GM12878 (cell line): ENCODE results near the gene EEF2K. TPM values are rescaled to one million over a fixed set of nuclear protein-coding genes. Genes with fewer than 3 reads are reported as not detected.

Experiments
- ATAC-seq: fragments of 200-7000 bp; cut with Tn5 transposase; 3 replicates; pipeline ENCODE4 v1.9.1; 2020; ENCODE audit warnings: mild to moderate bottlenecking, moderate library complexity
- BruUV-seq: library from RNA; stranded (reverse); fragments of 400-500 nt; replicated peaks from 2 replicates; lab custom pipeline; 2021; lab: Mats Ljungman, UMichigan
- CTCF ChIA-PET: fragments of 300-600 bp; sonication (Branson Sonifier 250); formaldehyde crosslinking; extraction: SDS; loops from one replicate; lab custom pipeline; 2021; ENCODE audit warnings: inconsistent platforms; lab: Yijun Ruan, JAX
- POLR2A ChIA-PET: fragments of 350-600 bp; formaldehyde crosslinking; extraction: SDS; loops from one replicate; lab custom pipeline; 2021; ENCODE audit warnings: inconsistent platforms; lab: Charles Lee
- RAD21 ChIA-PET: fragments of 300-600 bp; sonication (Branson Sonifier 250); formaldehyde crosslinking; loops from one replicate; lab custom pipeline; 2023; ENCODE audit warnings: antibody characterized with exemption; ENCODE audit not compliant: unreplicated experiment; lab: Charles Lee
- SMC1A ChIA-PET: fragments of 300-600 bp; sonication (Branson Sonifier 250); formaldehyde crosslinking; loops from one replicate; lab custom pipeline; 2023; ENCODE audit not compliant: unreplicated experiment, uncharacterized antibody; lab: Charles Lee
- DNase-seq: peaks from one replicate; pipeline ENCODE4 v3.0.0-alpha.2; 2011; ENCODE audit warnings: low read depth, low spot score
- FAIRE-seq: peaks from 3 replicates; lab custom pipeline; 2011; peaks lifted over from hg19 to GRCh38; lab: Jason Lieb, UNC
- H2AFZ ChIP-seq: 2 replicates; pipeline ENCODE4 v1.6.0; 2011; ENCODE audit warnings: low read depth, low read length, control low read depth; ENCODE audit not compliant: control insufficient read depth
- H3K27ac ChIP-seq: 2 replicates; pipeline ENCODE4 v1.5.1; 2011; ENCODE audit warnings: control low read depth; ENCODE audit not compliant: control insufficient read depth, insufficient read depth
- H3K27me3 ChIP-seq, 2 experiments: replicated peaks in 1 of 2; 2 replicates each; pipeline versions ENCODE4 v1.6.0 to v1.6.1; 2011; ENCODE audit warnings: low read length in 1 of 2; ENCODE audit not compliant: control insufficient read depth in 2 of 2, insufficient read depth in 2 of 2
- H3K36me3 ChIP-seq, 2 experiments: 2 replicates each; pipeline ENCODE4 v1.5.1; 2011; ENCODE audit warnings: low read length in 1 of 2; ENCODE audit not compliant: control insufficient read depth in 2 of 2, insufficient read depth in 2 of 2
- H3K4me1 ChIP-seq: 2 replicates; pipeline ENCODE4 v1.6.1; 2011; ENCODE audit warnings: mild to moderate bottlenecking, low read length, moderate library complexity, mixed read lengths; ENCODE audit not compliant: control insufficient read depth, insufficient read depth
- H3K4me2 ChIP-seq: 2 replicates; pipeline ENCODE4 v1.6.0; 2011; ENCODE audit warnings: control low read depth; ENCODE audit not compliant: control insufficient read depth, insufficient read depth
- H3K4me3 ChIP-seq: fragments of 200-600 bp; sonication (generic); 2 replicates; pipeline ENCODE4 v1.5.1; 2016
- H3K79me2 ChIP-seq: 2 replicates; pipeline ENCODE4 v1.6.0; 2011; ENCODE audit warnings: low read length; ENCODE audit not compliant: control insufficient read depth, insufficient read depth
- H3K9ac ChIP-seq: 2 replicates; pipeline ENCODE4 v1.8.0; 2011; ENCODE audit warnings: low read length, control low read depth, mixed read lengths; ENCODE audit not compliant: control insufficient read depth, insufficient read depth
- H3K9me3 ChIP-seq: replicated peaks from 3 replicates; pipeline ENCODE4 v1.5.1; 2011; ENCODE audit warnings: mild to moderate bottlenecking, low read length; ENCODE audit not compliant: control insufficient read depth, insufficient read depth
- H4K20me1 ChIP-seq: 2 replicates; pipeline ENCODE4 v1.6.0; 2011; ENCODE audit not compliant: control insufficient read depth, insufficient read depth
- CBFB ChIP-seq: IDR thresholded peaks from 2 replicates; pipeline ENCODE4 v1.6.1; 2016; ENCODE audit warnings: antibody characterized with exemption, low read depth
- CTCF ChIP-seq, 3 experiments: IDR thresholded peaks in 2 of 3; conservative IDR thresholded peaks in 1 of 3; 2 replicates each; pipeline ENCODE4 v1.5.1; 2011; ENCODE audit warnings: low read depth in 3 of 3, low read length in 3 of 3, mild to moderate bottlenecking in 3 of 3, control low read depth in 2 of 3, moderate library complexity in 2 of 3, inconsistent platforms in 1 of 3, mixed read lengths in 1 of 3; ENCODE audit not compliant: control insufficient read depth in 2 of 3, insufficient read depth in 1 of 3; ENCODE audit errors: extremely low read depth in 1 of 3
- ETV6 ChIP-seq, 2 experiments: fragments of 450-650 bp in 1 of 2; IDR thresholded peaks in 1 of 2; conservative IDR thresholded peaks in 1 of 2; 2 replicates each; pipeline ENCODE4 v1.6.1; 2014; ENCODE audit warnings: antibody characterized with exemption in 1 of 2, borderline replicate concordance in 1 of 2, low read depth in 1 of 2, mild to moderate bottlenecking in 1 of 2, moderate library complexity in 1 of 2
- GATAD2B ChIP-seq: fragments of 450-650 bp; conservative IDR thresholded peaks from 2 replicates; pipeline ENCODE4 v1.6.1; 2017; ENCODE audit warnings: low read depth, mild to moderate bottlenecking, moderate library complexity
- HDGF ChIP-seq: fragments of 450-650 bp; IDR thresholded peaks from 2 replicates; pipeline ENCODE4 v1.6.1; 2016; ENCODE audit warnings: antibody characterized with exemption
- MYC ChIP-seq: IDR thresholded peaks from 2 replicates; pipeline ENCODE4 v1.6.1; 2011; ENCODE audit warnings: mild to moderate bottlenecking, low read length, moderate library complexity, inconsistent platforms; ENCODE audit not compliant: insufficient read depth, insufficient replicate concordance, insufficient read length, severe bottlenecking
- SIN3A ChIP-seq: IDR thresholded peaks from 2 replicates; pipeline ENCODE4 v1.6.1; 2012; ENCODE audit warnings: low read depth, low read length, improper control_type of control experiment
- STAT1 ChIP-seq: fragments of 450-650 bp; conservative IDR thresholded peaks from 2 replicates; pipeline ENCODE4 v1.6.1; 2014; ENCODE audit warnings: antibody characterized with exemption, mild to moderate bottlenecking
- TBL1XR1 ChIP-seq: IDR thresholded peaks from 2 replicates; pipeline ENCODE4 v1.6.1; 2012; ENCODE audit warnings: low read depth, low read length, improper control_type of control experiment
- TCF3 ChIP-seq: IDR thresholded peaks from 2 replicates; pipeline ENCODE4 v1.6.1; 2012; ENCODE audit warnings: low read depth, mild to moderate bottlenecking, low read length, borderline replicate concordance; ENCODE audit not compliant: insufficient read depth
- ZBTB33 ChIP-seq: fragments of 450-650 bp; IDR thresholded peaks from 2 replicates; pipeline ENCODE4 v1.6.1; 2017; ENCODE audit warnings: mild to moderate bottlenecking
- ZNF24 ChIP-seq: fragments of 450-650 bp; IDR thresholded peaks from 2 replicates; pipeline ENCODE4 v1.6.1; 2017; ENCODE audit warnings: antibody characterized with exemption, mild to moderate bottlenecking
- ZNF622 ChIP-seq: fragments of 450-650 bp; IDR thresholded peaks from 2 replicates; pipeline ENCODE4 v1.6.1; 2017; ENCODE audit warnings: mild to moderate bottlenecking, inconsistent platforms
- WGBS: methylation state at CpG from one replicate; pipeline ENCODE4 v1.1.6; 2016; ENCODE audit warnings: low lambda C conversion rate; ENCODE audit not compliant: insufficient replicate concordance, insufficient coverage; ENCODE audit errors: missing lambda C conversion rate; 5-methylcytosine and 5-hydroxymethylcytosine counted together
- in situ Hi-C: fragments of 300-500 bp; cut with MboI; formaldehyde crosslinking; loops from 9 replicates; pipeline ENCODE4 v1.14.3; 2018; ENCODE audit warnings: mixed read lengths
- intact Hi-C: fragments of 100-400 bp; cut with micrococcal nuclease; formaldehyde crosslinking; loops from one replicate; pipeline ENCODE4 v1.14.2; 2022; ENCODE audit not compliant: unreplicated experiment
- polyA plus RNA-seq, 11 experiments: library from polyadenylated mRNA; depleted of rRNA in 4 of 11; unstranded in 6 of 11; stranded (reverse) in 5 of 11; fragments of >200 nt; fragmentation: Nextera tagmentation in 4 of 11; fragmentation: Illumina TruSeq in 1 of 11; extraction: Ambion mirVana in 4 of 11; extraction: Trizol in 1 of 11; gene quantifications; 1 replicate in 1 of 11; 2 replicates in 10 of 11; pipeline versions ENCODE4 v1.2.1 to v1.2.3, GENCODE V29; 2011 to 2016; ENCODE audit warnings: inconsistent platforms in 2 of 11, missing spikeins in 2 of 11, low read depth in 1 of 11
- total RNA-seq, 4 experiments: library from RNA; depleted of rRNA in 3 of 4; stranded (reverse); fragments of >200 nt in 3 of 4; fragmentation: Illumina TruSeq in 1 of 4; extraction: Trizol in 1 of 4; gene quantifications; 2 replicates each; pipeline versions ENCODE4 v1.2.1 to v1.2.3, GENCODE V29; 2013 to 2021
- TF ChIP-seq, protein P1 (sequence below): fragments of 450-650 bp; IDR thresholded peaks from 2 replicates; pipeline ENCODE4 v1.6.1; 2017; ENCODE audit warnings: low read depth, mild to moderate bottlenecking, moderate library complexity
- TF ChIP-seq, protein P2 (sequence below): IDR thresholded peaks from 2 replicates; pipeline ENCODE4 v1.6.1; 2012; ENCODE audit warnings: low read depth, low read length, improper control_type of control experiment

Gene EEF2K
- total and polyA plus RNA-seq, 10 of the 15 experiments (the other 5 are each of a cell fraction or from before 2014, with no cell fraction given): 2.0 to 29.6 (median 12.2) TPM

DNA sequence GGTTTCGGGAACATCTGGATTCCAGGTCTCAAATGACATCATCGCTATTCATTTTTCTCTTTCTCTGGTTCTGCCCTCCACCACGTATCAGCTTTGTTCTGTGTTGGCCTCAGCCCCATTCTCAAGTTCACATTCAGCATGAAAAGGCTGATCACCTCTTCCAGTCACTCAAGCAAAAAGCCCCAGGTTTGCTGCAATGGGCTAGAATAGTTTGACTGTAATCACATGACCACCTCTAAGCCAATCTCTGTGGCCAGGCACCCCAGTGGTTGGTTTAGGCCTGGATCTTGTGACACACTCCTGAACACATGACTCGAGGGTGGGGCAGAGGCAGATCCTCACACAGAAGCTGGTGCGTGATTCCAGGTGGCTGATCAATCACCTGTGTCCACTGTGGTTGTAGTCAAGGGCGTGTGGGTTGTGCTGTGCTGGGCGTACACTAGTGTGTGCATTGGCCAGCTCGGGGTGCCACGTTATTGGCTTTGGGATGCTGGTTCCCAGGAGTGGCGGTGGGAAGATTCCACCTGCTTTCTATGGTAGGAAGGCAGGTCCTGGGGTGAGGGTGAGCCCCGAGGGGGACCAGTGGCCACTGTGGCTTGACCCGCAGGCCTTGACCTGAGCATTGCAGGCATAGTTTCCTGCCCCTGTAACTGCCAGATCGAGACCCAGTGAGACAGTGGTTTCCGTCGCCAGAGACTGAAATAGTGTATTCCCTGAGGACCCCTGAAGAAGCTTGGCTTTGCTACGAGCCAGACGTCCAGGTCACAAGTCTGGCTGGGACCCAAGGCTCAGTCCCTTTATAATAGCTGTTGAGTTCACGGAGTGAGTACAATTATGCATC is 12.0 kb downstream of the EEF2K start:
- Histone ChIP-seq H3K27me3 (no peaks in the 10 kb centered on the region), H3K4me3 (peak overlapping the region; percentile 51; the same call in 1 of the 2 replicates), H3K36me3 (peaks cover 8 to 11% of the 10 kb centered on the region in 2 experiments), H3K4me2 (peak overlapping the region; percentile 61), H3K79me2 (peaks cover 38% of the 10 kb centered on the region), H3K9me3 (no peaks in the 10 kb centered on the region), H4K20me1 (no peaks in the 10 kb centered on the region), H3K4me1 (peaks cover 12% of the 10 kb centered on the region), H2AFZ (peak overlapping the region; percentile 22), H3K27ac (peak overlapping the region; percentile 54), H3K9ac (peak overlapping the region; percentile 7; the same call in 1 of the 2 replicates)
- SMC1A ChIA-PET: interaction anchor here (0.8 to 8.2 kb wide), 7 partner anchors 10 to 82 kb away, joined by 3 to 83 read pairs (median 4); partner anchors contain the start of gene EEF2K
- RAD21 ChIA-PET: interaction anchor here (0.6 to 3.6 kb wide), 5 partner anchors 10 to 82 kb away, joined by 3 to 24 read pairs (median 4); partner anchors contain the start of gene EEF2K
- DNase-seq (peak; percentile 83), ATAC-seq (peak; percentile 99), FAIRE-seq (peak; percentile 85)
- intact Hi-C loops: no loop called here
- WGBS: 11% methylated on average over 18 of the region's 18 CpGs
- POLR2A ChIA-PET: interaction anchor here (0.5 to 4.0 kb wide), 5 partner anchors 10 to 227 kb away, joined by 4 to 21 read pairs (median 6); partner anchors contain the start of gene EEF2K
- BruUV-seq: no TSS peak
- CTCF ChIA-PET: interaction anchor here (0.7 to 4.6 kb wide), 9 partner anchors 10 to 271 kb away, joined by 3 to 38 read pairs (median 3); partner anchors contain the start of genes EEF2K and POLR3E
- in situ Hi-C loops: no loop called here
- TF ChIP-seq TBL1XR1 (no peak), ZNF622 (no peak), SIN3A (no peak), CTCF (IDR thresholded peaks at IDR 0.05 in 2 of 3, conservative IDR thresholded peaks at IDR 0.05 in 1 of 3; ENCODE audit: control insufficient read depth in 2 of 3, extremely low read depth in 1 of 3, insufficient read depth in 1 of 3, low read depth in 3 of 3, low read length in 3 of 3) (no peak), MYC (no peak), TCF3 (no peak), ZNF24 (no peak), HDGF (0 out of 2 replicates have a peak, but pooled peaks have one; percentile 70), STAT1 (no peak), ETV6 (conservative IDR thresholded peaks at IDR 0.05 in 1 of 2, IDR thresholded peaks at IDR 0.05 in 1 of 2; ENCODE audit: borderline replicate concordance in 1 of 2, low read depth in 1 of 2) (no peak), CBFB (no peak), ZBTB33 (no peak), GATAD2B (0 out of 2 replicates have a peak, but pooled peaks have one; percentile 54)
- TF ChIP-seq, protein P1, sequence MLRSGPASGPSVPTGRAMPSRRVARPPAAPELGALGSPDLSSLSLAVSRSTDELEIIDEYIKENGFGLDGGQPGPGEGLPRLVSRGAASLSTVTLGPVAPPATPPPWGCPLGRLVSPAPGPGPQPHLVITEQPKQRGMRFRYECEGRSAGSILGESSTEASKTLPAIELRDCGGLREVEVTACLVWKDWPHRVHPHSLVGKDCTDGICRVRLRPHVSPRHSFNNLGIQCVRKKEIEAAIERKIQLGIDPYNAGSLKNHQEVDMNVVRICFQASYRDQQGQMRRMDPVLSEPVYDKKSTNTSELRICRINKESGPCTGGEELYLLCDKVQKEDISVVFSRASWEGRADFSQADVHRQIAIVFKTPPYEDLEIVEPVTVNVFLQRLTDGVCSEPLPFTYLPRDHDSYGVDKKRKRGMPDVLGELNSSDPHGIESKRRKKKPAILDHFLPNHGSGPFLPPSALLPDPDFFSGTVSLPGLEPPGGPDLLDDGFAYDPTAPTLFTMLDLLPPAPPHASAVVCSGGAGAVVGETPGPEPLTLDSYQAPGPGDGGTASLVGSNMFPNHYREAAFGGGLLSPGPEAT: no peak; the same call in none of the 2 replicates
- TF ChIP-seq, protein P2, sequence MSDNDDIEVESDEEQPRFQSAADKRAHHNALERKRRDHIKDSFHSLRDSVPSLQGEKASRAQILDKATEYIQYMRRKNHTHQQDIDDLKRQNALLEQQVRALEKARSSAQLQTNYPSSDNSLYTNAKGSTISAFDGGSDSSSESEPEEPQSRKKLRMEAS: no peak
